HG02981 (cell line): ENCODE data around the gene LGALS12.
A peak's percentile ranks its signal among the peaks of the same experiment; 100 is the strongest.
"Not testable (repeated sequence)": the region's sequence is repeated elsewhere in the genome, so short reads cannot be mapped to it uniquely, and the experiment has no call there.

Experiments used
- ATAC-seq: cut with Tn5 transposase; IDR thresholded peaks from one replicate; pipeline ENCODE4 v1.9.1; 2021; ENCODE audit warnings: mild to moderate bottlenecking, moderate library complexity; ENCODE audit not compliant: unreplicated experiment

Gene LGALS12

GRCh38 chr11:63504054-63504453 lies 1.8 kb upstream of the LGALS12 start:
- ATAC-seq = no peak

DNA sequence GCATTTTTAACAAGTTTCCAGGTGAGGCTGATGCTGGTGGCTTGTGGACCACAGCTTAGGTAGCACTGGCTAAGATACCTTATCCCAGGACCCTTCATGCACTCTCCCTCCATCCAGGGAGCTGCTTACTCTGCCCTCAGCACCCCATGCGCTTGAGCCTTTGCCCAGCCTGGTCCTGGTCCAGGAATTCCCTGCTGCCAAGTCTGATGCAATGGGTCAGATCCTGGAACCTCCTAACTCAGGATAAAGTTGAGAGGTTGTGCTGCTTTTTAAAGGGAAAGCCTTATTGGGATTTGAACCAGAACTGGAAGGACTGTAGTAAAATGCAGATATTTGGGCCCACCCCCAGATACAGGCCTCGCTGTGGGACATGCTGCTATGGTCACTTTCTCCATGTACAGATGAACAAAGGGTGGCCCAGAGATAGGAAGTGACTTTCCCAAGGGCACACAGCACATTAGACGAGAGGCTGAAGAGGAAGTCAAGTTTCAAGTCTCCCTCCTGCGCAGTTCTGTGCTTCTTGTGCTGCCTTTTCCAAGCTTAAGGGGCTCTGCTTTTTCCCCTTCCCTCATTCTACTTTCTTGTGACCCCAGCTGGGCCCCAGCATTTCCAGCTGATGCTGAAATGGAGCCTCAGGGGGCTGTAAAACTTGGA lies 824 bp upstream of the LGALS12 start:
- ATAC-seq = no peak

DNA sequence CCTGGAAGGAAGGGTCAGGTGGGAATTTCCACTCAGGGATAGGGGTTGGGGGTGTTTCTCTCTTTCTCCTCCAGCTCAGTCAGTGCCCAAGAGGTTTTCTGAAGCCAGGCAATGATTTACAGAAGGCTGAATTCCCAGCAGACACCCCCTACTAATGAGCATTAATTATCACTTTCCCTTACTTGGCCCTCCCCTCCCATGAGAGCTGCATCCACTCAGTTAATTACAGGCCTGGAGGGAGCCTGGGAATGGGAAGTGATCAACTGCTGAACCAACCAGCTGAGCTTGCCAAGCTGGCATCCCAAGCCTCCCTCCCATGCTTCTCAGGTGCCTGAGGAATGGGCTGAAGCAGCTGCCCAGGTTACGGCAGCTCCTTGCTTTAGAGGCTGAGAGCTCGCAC lies 992 bp downstream of the LGALS12 start:
- no peak for ATAC-seq

- ATAC-seq = no peak
Observed at GRCh38 chr11:63507511-63507910, 1.6 kb downstream of the LGALS12 start.

DNA sequence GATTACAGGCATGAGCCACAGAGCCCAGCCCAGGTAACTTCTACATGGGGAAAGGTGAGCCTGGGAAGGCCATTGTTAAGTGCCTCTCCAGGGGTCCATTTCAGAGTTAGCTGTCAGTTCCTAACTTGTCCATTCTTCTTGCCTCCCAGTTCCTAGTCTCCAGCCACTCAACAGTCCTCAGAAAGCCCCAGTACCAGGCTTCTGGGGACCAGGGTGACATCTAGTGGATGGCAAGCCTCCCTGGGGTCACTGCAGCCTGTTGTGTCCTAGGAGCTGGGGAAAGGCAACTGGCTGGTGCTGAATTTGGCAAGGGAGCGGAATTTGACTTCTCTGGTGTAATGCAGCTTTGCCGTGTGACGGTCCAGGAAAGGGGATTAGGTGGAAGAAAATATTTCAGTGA lies 2.1 kb downstream of the LGALS12 start:
- ATAC-seq = no peak

- ATAC-seq = no peak
Observed at GRCh38 chr11:63508745-63509144, 2.9 kb downstream of the LGALS12 start.

GRCh38 chr11:63510360-63511047 lies 4.6 kb downstream of the LGALS12 start:
- no peak for ATAC-seq

GRCh38 chr11:63511048-63511748 lies 5.3 kb downstream of the LGALS12 start:
- ATAC-seq = no peak

- ATAC-seq = no peak
Observed at GRCh38 chr11:63512816-63513215, 6.9 kb downstream of the LGALS12 start.

DNA sequence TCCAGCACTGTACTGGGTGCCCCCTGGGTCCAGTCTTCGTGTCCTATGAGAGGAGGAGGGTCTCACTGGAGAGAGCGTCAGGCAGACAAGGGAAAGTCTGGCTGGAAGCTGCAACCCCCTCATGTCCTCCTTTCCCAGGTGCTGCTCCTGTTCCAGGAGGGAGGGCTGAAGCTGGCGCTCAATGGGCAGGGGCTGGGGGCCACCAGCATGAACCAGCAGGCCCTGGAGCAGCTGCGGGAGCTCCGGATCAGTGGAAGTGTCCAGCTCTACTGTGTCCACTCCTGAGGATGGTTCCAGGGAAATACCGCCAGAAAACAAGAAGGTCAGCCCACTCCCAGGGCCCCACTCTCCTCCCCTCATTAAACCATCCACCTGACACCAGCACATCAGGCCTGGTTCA lies 10.2 kb downstream of the LGALS12 start:
- ATAC-seq = no peak

- no peak for ATAC-seq
Observed at GRCh38 chr11:63517156-63517555, 11.3 kb downstream of the LGALS12 start.

GRCh38 chr11:63518548-63518947 lies 12.7 kb downstream of the LGALS12 start:
- no peak for ATAC-seq

DNA sequence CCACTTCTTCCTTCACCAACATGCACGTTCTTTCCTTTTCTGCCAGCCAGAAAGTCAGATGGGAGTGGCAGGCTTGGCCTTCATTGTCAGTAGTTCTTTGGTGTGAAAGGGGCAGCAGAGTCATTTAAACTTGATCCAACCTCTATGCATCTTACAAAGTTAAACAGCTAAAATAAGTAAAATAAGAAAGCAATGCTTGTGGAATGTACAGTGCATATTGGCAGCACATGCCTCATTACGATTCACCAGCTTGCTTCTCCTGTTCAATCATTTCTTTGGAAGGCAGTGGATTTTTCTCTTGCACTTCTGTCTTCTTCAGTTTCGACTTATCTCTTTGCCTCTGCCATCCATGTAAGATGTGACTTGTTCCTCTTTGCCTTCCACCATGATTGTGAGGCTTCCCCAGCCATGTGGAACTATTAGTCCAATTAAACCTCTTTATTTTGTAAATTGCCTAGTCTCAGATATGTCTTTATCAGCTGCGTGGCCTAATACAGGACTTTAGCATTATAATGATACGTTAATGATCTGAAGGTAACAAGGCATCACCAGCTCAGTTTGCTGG lies 14.8 kb downstream of the LGALS12 start:
- ATAC-seq = no peak

DNA sequence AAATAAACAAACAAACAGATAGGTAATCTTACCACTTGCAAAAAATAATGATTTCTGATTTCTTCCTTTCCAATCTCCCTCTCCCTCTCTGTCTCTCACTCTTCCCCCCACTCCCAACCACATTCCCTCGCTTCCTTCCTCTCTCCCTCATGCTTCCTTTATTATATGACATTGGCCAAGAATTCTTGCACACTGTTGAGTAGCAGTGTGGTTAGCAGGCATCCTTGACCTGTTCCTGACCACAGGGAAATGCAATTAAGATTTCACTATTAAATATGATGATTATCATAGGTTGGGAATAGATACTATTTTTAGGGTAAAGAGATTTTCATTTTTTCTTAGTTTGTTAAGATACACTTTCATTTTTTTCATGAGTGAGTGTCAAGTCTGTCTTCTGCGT lies 16.0 kb downstream of the LGALS12 start:
- ATAC-seq = no peak

GRCh38 chr11:63523151-63523550 lies 17.3 kb downstream of the LGALS12 start:
- no peak for ATAC-seq

GRCh38 chr11:63527667-63528066 lies 21.8 kb downstream of the LGALS12 start:
- no peak for ATAC-seq

DNA sequence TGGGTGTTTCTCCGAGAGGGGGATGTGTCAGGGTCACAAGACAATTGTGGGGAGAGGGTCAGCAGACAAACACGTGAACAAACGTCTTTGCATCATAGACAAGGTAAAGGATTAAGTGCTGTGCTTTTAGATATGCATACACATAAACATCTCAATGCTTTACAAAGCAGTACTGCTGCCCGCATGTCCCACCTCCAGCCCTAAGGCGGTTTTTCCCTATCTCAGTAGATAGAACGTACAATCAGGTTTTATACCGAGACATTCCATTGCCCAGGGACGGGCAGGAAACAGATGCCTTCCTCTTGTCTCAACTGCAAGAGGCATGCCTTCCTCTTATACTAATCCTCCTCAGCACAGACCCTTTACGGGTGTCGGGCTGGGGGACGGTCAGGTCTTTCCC lies 22.3 kb downstream of the LGALS12 start:
- not testable (repeated sequence) for ATAC-seq

DNA sequence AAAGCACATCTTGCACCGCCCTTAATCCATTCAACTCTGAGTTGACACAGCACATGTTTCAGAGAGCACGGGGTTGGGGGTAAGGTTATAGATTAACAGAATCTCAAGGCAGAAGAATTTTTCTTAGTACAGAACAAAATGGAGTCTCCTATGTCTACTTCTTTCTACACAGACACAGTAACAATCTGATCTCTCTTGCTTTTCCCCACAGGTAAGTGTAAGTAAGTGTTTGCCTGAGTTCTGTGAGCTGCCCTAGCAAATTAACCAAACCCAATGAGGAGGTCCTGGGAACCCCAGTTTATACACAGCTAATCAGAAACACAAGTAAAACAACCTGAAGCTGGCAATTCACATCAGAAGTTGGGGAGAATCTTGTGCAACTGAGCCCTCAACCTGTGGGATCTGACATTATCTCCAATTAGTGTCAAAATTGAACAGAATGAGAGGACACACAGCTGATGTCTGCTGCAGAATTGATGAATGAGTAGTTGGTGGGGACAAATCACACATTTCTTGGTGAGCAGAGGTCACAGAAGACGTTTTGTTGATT lies 22.9 kb downstream of the LGALS12 start:
- ATAC-seq = not testable (repeated sequence)

DNA sequence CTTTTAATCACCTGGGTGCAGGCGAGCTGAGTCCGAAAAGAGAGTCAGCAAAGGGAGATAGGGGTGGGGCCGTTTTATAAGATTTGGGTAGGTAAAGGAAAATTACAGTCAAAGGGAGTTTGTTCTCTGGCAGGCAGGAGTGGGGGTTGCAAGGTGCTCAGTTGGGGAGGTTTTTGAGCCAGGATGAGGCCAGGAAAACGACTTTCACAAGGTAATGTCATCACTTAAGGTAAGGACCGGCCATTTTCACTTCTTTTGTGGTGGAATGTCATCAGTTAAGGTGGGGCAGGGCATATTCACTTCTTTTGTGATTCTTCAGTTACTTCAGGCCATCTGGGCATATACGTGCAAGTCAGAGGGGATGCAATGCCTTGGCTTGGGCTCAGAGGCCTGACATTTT lies 23.5 kb downstream of the LGALS12 start:
- not testable (repeated sequence) for ATAC-seq

DNA sequence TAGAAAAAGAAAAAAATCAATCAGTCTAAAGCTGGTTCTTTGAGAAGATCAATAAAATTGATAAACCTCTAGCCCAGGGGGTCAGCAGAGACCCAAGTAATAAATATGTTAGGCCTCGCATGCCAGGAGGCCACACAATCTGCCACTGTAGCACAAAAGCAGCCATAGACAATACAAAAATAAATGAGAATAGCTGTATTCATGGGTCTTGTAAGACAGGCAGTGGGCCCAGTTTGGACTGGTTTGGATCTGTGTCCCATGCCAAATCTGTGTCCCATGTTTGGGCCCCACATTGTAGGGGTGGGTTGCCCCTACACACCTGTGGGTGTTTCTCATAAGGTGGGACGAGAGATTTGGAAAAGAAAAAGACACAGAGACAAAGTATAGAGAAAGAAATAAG lies 24.1 kb downstream of the LGALS12 start:
- no peak for ATAC-seq

GRCh38 chr11:63531074-63531792 lies 25.3 kb downstream of the LGALS12 start:
- peak; percentile 87 for ATAC-seq
